AML-193 (cell line): Measurements from ENCODE around the gene SPATA17.

Experiments used
- DNase-seq, 2 experiments: peaks; one replicate each; lab custom pipeline; 2025; lab: John Stamatoyannopoulos, UW

SPATA17 gene

GRCh38 chr1:217917281-217917887 lies 286.2 kb downstream of the SPATA17 start:
- no peak for DNase-seq

DNA sequence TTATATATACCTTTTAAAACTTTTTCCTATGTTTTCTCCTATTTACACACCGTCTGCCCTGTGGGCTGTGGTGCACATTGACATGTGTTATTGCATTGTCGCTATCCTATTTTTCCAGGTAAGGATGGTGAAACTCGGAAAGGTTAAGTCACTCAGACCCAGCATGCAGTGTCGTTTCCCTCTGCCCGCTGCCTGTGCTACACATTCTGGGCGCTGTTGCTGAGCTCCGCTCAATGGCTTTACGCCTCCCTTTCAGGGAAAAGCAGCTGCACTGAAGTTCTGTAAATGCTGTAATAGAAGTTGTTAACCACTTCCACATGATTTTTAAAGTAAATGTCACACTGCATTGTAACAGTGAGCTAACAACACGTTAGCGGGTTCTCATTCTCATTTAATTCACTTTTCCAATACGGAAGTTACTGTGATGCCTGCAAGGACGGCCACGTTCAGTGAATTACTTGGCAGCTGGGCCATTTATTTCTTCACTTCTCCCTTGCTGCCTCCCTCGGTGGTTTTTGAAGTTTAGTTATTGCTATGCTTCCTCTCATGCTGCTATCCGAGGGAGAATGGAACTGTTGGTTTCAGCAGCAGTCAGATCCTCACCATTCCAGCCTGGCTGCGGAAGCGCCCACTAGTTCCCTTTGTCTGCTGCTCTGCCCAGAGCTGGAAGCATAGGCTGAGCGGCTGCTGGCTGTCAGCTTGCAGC lies 288.7 kb downstream of the SPATA17 start:
- no peak for DNase-seq
